Ectodermal cell (in vitro differentiated cells): Measurements from ENCODE around the gene LILRB2.
"Not testable (repeated sequence)": the region's sequence is repeated elsewhere in the genome, so short reads cannot be mapped to it uniquely, and the experiment has no call there.

Experiments used
- H3K27ac ChIP-seq: 2 replicates; pipeline ENCODE4 v1.7.0; 2013; ENCODE audit warnings: mild to moderate bottlenecking, low read depth, low read length; ENCODE audit not compliant: insufficient read depth, poor library complexity, severe bottlenecking
- H3K27me3 ChIP-seq: 2 replicates; pipeline ENCODE4 v1.7.0; 2013; ENCODE audit warnings: mild to moderate bottlenecking, low read length; ENCODE audit not compliant: insufficient read depth, control insufficient read depth, poor library complexity, severe bottlenecking
- H3K36me3 ChIP-seq: one replicate; pipeline ENCODE4 v1.7.0; 2013; ENCODE audit warnings: low read length; ENCODE audit not compliant: control insufficient read depth, insufficient read depth
- H3K4me1 ChIP-seq: one replicate; pipeline ENCODE4 v1.7.0; 2013; ENCODE audit warnings: low read length; ENCODE audit not compliant: control insufficient read depth, insufficient read depth
- H3K4me3 ChIP-seq: 2 replicates; pipeline ENCODE4 v1.7.0; 2013; ENCODE audit warnings: low read depth, low read length, control low read depth; ENCODE audit not compliant: insufficient read depth
- H3K9me3 ChIP-seq: 2 replicates; pipeline ENCODE4 v1.7.0; 2013; ENCODE audit warnings: mild to moderate bottlenecking, low read length, moderate library complexity; ENCODE audit not compliant: control insufficient read depth
- WGBS, 2 experiments: methylation state at CpG; one replicate each; pipeline ENCODE4 v1.1.7; 2013; ENCODE audit warnings: missing lambda C conversion rate in 2 of 2; 5-methylcytosine and 5-hydroxymethylcytosine counted together

LILRB2 gene

DNA sequence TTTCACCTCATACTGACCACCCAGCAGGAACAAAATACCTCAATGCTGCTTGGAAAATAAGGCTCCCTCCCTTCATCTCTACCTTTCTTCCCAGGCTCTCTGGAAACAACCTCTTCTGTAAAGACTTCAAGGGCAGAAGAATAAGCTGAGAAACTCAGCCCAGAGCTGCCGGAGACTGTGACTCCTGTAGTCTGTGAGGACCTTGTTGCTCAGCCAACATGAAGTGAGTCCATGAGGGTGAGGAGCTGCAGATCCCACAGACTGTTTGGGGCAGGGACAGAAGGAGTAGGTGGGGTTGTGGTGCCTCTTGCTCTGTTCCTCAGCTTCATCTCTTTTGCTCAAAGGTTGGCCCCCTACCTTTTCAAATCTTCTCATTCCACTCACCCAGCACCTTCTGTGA lies 24.2 kb upstream of the LILRB2 start:
- WGBS, 2 experiments = 83 to 90% methylated on average over 1 of the region's 1 CpG
- Histone ChIP-seq H3K27me3 (no peaks in the 10 kb centered on the region), H3K9me3 (no peaks in the 10 kb centered on the region), H3K27ac (no peak overlapping the region), H3K36me3 (no peaks in the 10 kb centered on the region), H3K4me1 (no peaks in the 10 kb centered on the region), H3K4me3 (no peak overlapping the region)

DNA sequence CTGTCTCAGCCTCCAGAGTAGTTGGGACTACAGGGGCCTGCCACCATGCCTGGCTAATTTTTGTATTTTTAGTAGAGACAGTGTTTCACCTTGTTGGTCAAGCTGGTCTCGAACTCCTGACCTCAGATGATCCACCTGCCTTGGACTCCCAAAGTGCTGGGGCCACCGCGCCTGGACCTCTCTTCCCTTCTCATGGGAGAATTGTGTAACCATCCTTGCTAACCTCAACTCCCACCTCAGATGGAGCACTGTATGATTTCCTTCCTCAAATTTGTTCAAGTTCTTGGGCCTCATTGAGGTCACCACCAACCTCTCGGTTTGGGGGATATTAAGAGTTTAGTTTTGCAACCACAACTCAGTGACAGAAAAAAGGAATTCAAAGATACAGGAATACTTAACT lies 21.3 kb upstream of the LILRB2 start:
- no peaks in the 10 kb centered on the region for H3K9me3 ChIP-seq
- no peak overlapping the region for H3K27ac ChIP-seq
- no peaks in the 10 kb centered on the region for H3K4me1 ChIP-seq
- no peak overlapping the region for H3K4me3 ChIP-seq
- H3K27me3 ChIP-seq = peaks cover 14% of the 10 kb centered on the region
- WGBS, 2 experiments = 77 to 85% methylated on average over 4 of the region's 4 CpGs
- no peaks in the 10 kb centered on the region for H3K36me3 ChIP-seq

DNA sequence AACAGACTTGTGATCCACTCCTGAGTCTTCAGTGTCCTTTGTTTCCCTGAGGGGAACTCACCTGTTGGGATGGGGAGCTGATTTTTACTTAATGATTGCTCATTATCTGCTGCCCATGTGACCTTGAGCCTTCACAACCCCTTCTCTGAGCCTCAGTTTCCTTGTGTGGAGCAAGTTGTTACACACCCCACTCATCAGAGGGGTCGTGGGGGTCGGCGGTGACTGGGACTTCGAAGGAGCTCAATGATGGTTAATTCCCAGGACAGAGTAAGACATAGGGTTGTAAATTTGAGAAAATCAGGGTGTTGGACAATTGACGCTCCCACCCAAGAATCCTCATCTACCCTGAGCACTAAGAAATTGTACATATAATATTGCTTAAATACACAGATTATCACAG lies 18.6 kb upstream of the LILRB2 start:
- no peak overlapping the region for H3K27ac ChIP-seq
- WGBS, 2 experiments = 89 to 90% methylated on average over 4 to 5 of the region's 5 CpGs

DNA sequence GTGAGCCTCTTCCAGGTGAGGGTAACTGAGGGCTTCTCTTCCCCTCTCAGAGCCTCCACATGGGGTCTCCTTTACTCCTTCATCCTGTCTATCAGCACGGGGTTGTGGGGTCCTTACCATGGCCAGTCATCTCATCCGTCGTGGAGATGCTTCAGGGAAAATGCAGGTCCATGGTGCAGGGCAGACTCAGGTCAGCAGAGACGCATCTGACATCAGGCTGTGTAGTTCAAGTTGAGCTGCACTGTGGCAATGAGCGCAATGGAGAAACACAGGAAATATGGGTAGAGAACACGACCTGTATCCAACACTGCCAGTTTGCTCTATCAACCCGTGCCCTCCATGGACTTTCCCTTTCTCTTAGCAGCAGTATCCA lies 18.2 kb upstream of the LILRB2 start:
- Histone ChIP-seq H3K27ac (no peak overlapping the region), H3K4me1 (no peaks in the 10 kb centered on the region), H3K4me3 (no peak overlapping the region), H3K27me3 (peaks cover 14% of the 10 kb centered on the region), H3K9me3 (no peaks in the 10 kb centered on the region), H3K36me3 (no peaks in the 10 kb centered on the region)
- WGBS, 2 experiments = 62% methylated on average over 7 of the region's 7 CpGs

More for the DNA sequence above, 18.6 kb upstream of the LILRB2 start:
- Histone ChIP-seq H3K4me3 (no peak overlapping the region), H3K4me1 (no peaks in the 10 kb centered on the region), H3K9me3 (no peaks in the 10 kb centered on the region), H3K36me3 (no peaks in the 10 kb centered on the region), H3K27me3 (peaks cover 14% of the 10 kb centered on the region)

DNA sequence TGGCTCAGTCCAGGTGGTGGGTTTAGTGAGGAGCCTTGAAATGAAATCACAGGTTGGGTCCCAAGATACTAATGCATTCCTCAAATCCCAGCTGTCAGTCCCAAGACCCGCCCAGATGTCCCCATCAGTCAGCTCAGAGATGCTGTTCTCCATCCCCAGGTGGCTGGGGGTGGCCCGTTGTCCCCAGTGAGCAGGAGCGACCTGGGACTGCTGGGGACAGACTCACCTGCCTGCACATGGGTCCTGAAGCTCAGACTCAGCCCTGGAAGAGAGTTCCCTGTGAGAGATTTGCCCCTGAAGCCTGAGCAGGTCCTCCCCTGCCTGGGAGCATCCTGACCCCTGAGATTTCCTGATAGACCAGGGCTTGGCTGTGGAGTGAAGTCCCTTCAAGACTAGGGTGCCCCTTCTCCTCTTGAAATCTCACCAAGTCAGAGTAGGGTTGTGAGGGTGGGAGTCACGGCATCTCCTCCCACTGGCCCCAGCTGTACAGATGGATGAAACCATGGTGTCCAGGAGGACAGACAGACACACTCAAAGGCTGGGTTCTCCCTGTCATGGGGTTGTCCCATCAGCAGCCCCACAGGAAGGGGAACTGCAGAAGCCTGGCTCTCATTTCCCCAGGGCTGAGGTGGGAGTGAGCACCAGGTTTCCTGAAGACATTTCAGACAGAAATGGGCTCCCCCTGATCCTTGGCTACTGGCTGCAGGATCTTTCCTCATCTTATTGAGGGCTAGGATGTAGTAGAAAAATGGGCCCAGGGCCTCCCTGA lies 17.6 kb upstream of the LILRB2 start:
- Histone ChIP-seq H3K27me3 (peaks cover 14% of the 10 kb centered on the region), H3K4me3 (no peak overlapping the region), H3K27ac (no peak overlapping the region), H3K9me3 (no peaks in the 10 kb centered on the region), H3K4me1 (no peaks in the 10 kb centered on the region), H3K36me3 (no peaks in the 10 kb centered on the region)
- 67 to 71% methylated on average over 4 of the region's 4 CpGs for WGBS, 2 experiments

DNA sequence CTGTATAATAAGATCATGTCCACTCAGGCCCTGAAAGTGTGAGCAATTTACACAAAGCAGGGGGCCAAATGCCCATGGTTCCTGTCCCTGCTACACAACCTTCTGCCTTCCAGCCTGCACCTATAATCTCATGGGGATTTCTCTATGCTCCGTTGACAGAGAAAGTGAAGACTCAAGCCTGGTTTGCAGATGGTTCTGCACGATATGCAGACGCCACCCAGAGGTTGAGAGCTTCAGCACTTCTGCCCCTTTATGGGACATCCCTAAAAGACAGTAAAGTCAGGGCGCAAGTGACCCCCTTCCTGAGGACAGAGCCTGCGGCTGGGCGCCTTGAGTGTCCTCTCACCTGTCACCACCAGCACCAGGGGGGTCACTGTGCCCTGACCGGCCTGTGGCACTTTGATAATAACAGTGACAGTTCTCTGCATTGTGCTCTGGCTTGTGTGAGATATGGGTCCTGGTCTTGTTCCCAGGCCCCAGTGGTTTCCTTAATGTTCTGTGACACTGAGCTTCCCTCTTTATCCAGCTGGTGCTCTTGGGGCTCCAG lies 16.9 kb upstream of the LILRB2 start:
- Histone ChIP-seq H3K4me1 (no peaks in the 10 kb centered on the region), H3K9me3 (no peaks in the 10 kb centered on the region), H3K27ac (no peak overlapping the region), H3K27me3 (peaks cover 14% of the 10 kb centered on the region), H3K36me3 (no peaks in the 10 kb centered on the region), H3K4me3 (no peak overlapping the region)
- 51 to 52% methylated on average over 7 of the region's 7 CpGs for WGBS, 2 experiments

DNA sequence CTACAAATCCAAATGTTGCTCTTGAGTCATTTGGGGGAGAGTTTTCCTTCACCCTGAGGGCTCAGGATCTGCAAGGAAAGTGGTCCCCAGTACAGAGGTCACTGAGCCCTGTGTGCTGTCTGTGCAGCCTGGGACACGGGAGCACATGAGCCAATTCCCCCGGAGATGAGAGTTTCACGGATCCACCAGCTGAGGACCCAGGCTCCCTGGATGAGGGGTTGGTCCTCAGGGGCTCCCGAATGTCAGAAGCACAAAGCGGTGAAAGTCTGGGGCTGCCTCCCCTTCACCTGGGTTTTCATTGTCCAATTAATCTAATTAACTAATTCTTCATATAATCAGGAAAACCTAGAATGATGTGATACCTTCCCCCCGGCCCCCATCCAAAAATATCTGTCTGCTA lies 13.6 kb upstream of the LILRB2 start:
- Histone ChIP-seq H3K27ac (no peak overlapping the region), H3K4me3 (no peak overlapping the region), H3K9me3 (no peaks in the 10 kb centered on the region), H3K36me3 (no peaks in the 10 kb centered on the region), H3K4me1 (no peaks in the 10 kb centered on the region), H3K27me3 (peaks cover 14% of the 10 kb centered on the region)
- WGBS, 2 experiments = 87 to 89% methylated on average over 5 to 6 of the region's 6 CpGs

DNA sequence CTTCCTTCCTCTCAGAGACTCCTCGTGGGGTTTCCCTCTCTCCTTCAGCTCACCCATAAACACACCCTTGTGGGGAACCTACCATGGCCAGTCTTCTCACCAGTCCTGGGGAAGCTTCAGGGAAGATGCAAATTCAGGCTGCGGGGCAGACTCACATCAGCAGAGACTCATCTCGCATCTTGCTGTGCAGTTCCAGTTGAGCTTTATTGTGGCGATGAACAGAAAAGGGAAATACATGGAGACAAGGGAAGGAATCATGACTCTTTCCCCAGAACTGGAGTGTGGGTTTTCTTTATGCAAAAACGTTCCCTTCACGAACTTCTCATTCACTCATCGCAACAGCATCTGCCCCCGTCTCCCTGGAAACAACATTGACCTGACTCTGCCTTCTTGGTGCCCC lies 8.2 kb upstream of the LILRB2 start:
- not testable (repeated sequence) for H3K4me1 ChIP-seq, H3K27me3 ChIP-seq, H3K27ac ChIP-seq, H3K9me3 ChIP-seq, H3K36me3 ChIP-seq, H3K4me3 ChIP-seq
- WGBS, 2 experiments = 50% methylated on average over 2 to 4 of the region's 8 CpGs

DNA sequence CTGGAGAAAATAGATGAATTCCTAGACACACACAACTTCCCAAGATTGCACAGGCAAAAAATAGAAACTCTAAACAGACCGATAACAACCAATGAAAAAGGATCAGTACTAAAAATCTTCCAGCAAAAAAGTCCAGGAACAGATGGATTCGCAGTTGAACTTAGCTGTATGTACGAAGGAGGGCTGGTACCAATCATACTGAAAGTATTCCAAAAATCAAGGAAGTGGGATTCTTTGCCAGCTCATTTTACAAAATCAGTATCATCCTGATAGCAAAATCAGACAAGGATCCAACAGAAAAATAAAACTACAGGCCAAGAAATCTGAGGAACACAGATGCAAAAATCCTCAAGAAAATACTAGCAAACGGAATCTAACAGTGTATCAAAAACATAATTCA lies 6.5 kb upstream of the LILRB2 start:
- Histone ChIP-seq H3K9me3 (no peaks in the 10 kb centered on the region), H3K4me1 (no peaks in the 10 kb centered on the region), H3K27me3 (no peaks in the 10 kb centered on the region), H3K36me3 (no peaks in the 10 kb centered on the region), H3K4me3 (no peak overlapping the region), H3K27ac (no peak overlapping the region)
- 89 to 95% methylated on average over 4 of the region's 4 CpGs for WGBS, 2 experiments

DNA sequence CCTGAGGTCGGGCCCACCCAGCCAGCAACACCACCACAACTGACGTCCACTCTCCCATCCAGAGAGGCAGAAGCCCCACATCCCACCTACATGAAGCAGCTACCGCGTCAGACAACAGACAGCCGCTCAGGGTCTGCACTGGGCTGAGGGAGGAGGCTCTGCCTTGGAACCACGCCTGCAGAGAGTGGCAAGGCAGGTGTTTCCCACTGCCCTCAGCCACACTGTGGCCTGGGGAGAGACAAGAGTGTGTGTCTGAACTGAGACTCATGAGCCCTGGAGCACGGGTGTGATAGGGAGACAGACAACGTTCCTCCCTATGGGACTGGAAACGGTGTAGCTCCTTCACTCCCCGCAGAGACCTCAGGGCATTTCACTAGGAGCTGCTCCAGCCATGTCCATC lies 5.4 kb upstream of the LILRB2 start:
- not testable (repeated sequence) for H3K4me3 ChIP-seq, H3K4me1 ChIP-seq
- 80 to 93% methylated on average over 7 of the region's 10 CpGs for WGBS, 2 experiments

More for the DNA sequence above, 5.4 kb upstream of the LILRB2 start:
- H3K27ac ChIP-seq, H3K27me3 ChIP-seq, H3K36me3 ChIP-seq, H3K9me3 ChIP-seq: not testable (repeated sequence)
